TTC549 (cell line): ENCODE results near the gene MINDY4.

Experiments
- FAIRE-seq: peaks from 2 replicates; lab custom pipeline; 2012; peaks lifted over from hg19 to GRCh38; lab: Jason Lieb, UNC

Gene MINDY4

GRCh38 chr7:30771174-30771879 is at the start of gene MINDY4:
Gene MINDY4 (plus strand): TSS chr7:30771417. CDS start chr7:30771494, 77 bp downstream.
- no peak for FAIRE-seq

GRCh38 chr7:30722187-30722586 is 49.0 kb upstream of the MINDY4 start:
- FAIRE-seq, result no peak

GRCh38 chr7:30722671-30723070 is 48.5 kb upstream of the MINDY4 start:
- FAIRE-seq, result no peak

- no peak for FAIRE-seq
Observed at GRCh38 chr7:30723776-30724175, 47.4 kb upstream of the MINDY4 start.

- FAIRE-seq, result no peak
Observed at GRCh38 chr7:30726296-30727006, 44.8 kb upstream of the MINDY4 start.

GRCh38 chr7:30727061-30727945 is 43.9 kb upstream of the MINDY4 start:
- no peak for FAIRE-seq

- FAIRE-seq, result no peak
Observed at GRCh38 chr7:30728591-30729100, 42.6 kb upstream of the MINDY4 start.

GRCh38 chr7:30729642-30730041 is 41.6 kb upstream of the MINDY4 start:
- no peak for FAIRE-seq

GRCh38 chr7:30730097-30730496 is 41.1 kb upstream of the MINDY4 start:
- FAIRE-seq, result no peak

- no peak for FAIRE-seq
Observed at GRCh38 chr7:30730996-30731395, 40.2 kb upstream of the MINDY4 start.

GRCh38 chr7:30731581-30731980 is 39.6 kb upstream of the MINDY4 start:
- FAIRE-seq, result no peak

GRCh38 chr7:30732606-30733005 is 38.6 kb upstream of the MINDY4 start:
- no peak for FAIRE-seq

- no peak for FAIRE-seq
Observed at GRCh38 chr7:30733216-30733615, 38.0 kb upstream of the MINDY4 start.

- no peak for FAIRE-seq
Observed at GRCh38 chr7:30733691-30734090, 37.5 kb upstream of the MINDY4 start.

- FAIRE-seq, result no peak
Observed at GRCh38 chr7:30734497-30734896, 36.7 kb upstream of the MINDY4 start.

GRCh38 chr7:30735631-30736030 is 35.6 kb upstream of the MINDY4 start:
- FAIRE-seq, result no peak

GRCh38 chr7:30736291-30736690 is 34.9 kb upstream of the MINDY4 start:
- FAIRE-seq, result no peak

GRCh38 chr7:30738026-30738915 is 32.9 kb upstream of the MINDY4 start:
- FAIRE-seq, result no peak

GRCh38 chr7:30739691-30740090 is 31.5 kb upstream of the MINDY4 start:
- no peak for FAIRE-seq

GRCh38 chr7:30740417-30741181 is 30.6 kb upstream of the MINDY4 start:
- FAIRE-seq, result no peak

- FAIRE-seq, result no peak
Observed at GRCh38 chr7:30741289-30741688, 29.9 kb upstream of the MINDY4 start.
